ENCODE results near the gene PSMA8. TPM values are rescaled to one million over a fixed set of nuclear protein-coding genes. Genes with fewer than 3 reads are reported as not detected.
"Not testable (repeated sequence)": the region's sequence is repeated elsewhere in the genome, so short reads cannot be mapped to it uniquely, and the experiment has no call there.

The PSMA8 gene
- total RNA-seq, 6 experiments from 2014 or later: not detected

DNA sequence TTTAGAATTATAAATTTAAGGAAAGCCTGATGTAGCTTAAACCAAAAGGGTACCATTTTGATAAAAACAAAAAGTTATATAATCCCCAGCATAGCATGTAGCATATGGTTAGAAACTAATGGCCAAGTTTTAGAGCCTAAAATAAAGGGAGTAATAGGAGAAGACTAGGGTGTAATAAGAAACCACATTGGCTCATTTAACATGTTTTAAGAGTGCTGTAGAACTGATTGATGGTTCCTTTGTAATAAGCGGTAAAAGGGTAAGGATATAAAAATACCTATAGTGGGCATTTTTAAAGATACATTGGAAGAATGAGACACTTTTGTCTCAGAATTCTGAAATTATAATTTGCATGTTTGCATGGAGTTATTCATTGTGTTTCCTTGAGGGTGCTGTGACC lies 1.9 kb downstream of the PSMA8 start:
- peaks cover 2% of the 10 kb centered on the region for H3K27me3 Mint-ChIP-seq (ENCODE audit: insufficient read depth)
- no peaks in the 10 kb centered on the region for H3K36me3 Mint-ChIP-seq (ENCODE audit: low read depth)
- no peaks in the 10 kb centered on the region for H3K9me3 Mint-ChIP-seq
- no peak for TF ChIP-seq CTCF (IDR thresholded peaks at IDR 0.05)
- no peak overlapping the region for H3K4me3 Mint-ChIP-seq
- no peak overlapping the region for H3K27ac Mint-ChIP-seq
- no peak for DNase-seq
- H3K4me1 Mint-ChIP-seq (ENCODE audit: low read depth): no peaks in the 10 kb centered on the region

DNA sequence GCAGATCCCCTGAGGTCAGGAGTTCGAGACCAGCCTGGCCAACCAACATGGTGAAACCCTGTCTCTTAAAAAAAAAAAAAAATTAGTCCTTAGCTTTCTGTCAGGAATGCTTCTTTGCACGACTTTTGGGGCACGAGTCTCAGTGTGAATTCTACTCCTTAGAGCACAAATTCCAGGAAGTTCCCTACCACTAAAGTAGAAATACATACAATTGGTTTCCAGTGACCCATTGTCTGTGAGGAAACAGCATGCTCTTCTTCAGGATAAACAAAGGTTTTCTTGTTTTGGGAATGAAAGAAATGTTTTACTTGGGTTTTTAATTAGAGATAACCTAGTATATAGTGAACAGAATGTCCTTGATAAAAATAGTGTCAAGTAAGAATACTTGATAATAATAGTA lies 23.7 kb downstream of the PSMA8 start:
- Mint-ChIP-seq H3K36me3 (ENCODE audit: low read depth) (no peaks in the 10 kb centered on the region), H3K4me3 (no peak overlapping the region), H3K4me1 (ENCODE audit: low read depth) (no peaks in the 10 kb centered on the region), H3K9me3 (no peaks in the 10 kb centered on the region), H3K27me3 (ENCODE audit: insufficient read depth) (no peaks in the 10 kb centered on the region; the same call in 1 of the 2 replicates), H3K27ac (no peak overlapping the region)
- no peak for TF ChIP-seq CTCF (IDR thresholded peaks at IDR 0.05)
- DNase-seq: no peak

DNA sequence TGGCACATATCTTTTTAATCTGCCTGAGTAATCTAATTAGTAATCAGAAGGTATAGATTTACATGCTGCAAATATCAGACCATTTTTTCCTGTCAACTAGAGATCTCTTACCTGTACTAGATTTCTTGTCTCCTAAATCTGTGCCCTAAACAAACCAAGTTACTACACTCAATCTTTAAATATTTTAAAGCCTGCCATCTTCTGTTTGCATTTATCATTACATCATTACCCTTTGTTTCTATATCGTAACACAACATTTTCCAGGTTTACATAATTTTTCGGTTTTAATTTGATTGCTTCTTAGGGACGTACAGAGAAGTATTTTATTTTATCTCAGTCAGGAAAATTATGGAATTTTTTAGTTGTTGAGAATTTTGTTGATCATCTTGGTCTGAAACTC lies 25.7 kb downstream of the PSMA8 start:
- no peaks in the 10 kb centered on the region for H3K9me3 Mint-ChIP-seq
- H3K36me3 Mint-ChIP-seq (ENCODE audit: low read depth): no peaks in the 10 kb centered on the region
- TF ChIP-seq CTCF (IDR thresholded peaks at IDR 0.05): peak; percentile 58; the same call in 1 of the 2 replicates
- H3K27ac Mint-ChIP-seq: no peak overlapping the region
- H3K27me3 Mint-ChIP-seq (ENCODE audit: insufficient read depth): no peaks in the 10 kb centered on the region; the same call in 1 of the 2 replicates
- no peak overlapping the region for H3K4me3 Mint-ChIP-seq
- no peak for DNase-seq
- no peaks in the 10 kb centered on the region for H3K4me1 Mint-ChIP-seq (ENCODE audit: low read depth)

- H3K4me1 Mint-ChIP-seq (ENCODE audit: low read depth): no peaks in the 10 kb centered on the region
- H3K9me3 Mint-ChIP-seq: no peaks in the 10 kb centered on the region
- no peaks in the 10 kb centered on the region for H3K36me3 Mint-ChIP-seq (ENCODE audit: low read depth)
- no peak for DNase-seq
- H3K4me3 Mint-ChIP-seq: no peak overlapping the region
- no peak overlapping the region for H3K27ac Mint-ChIP-seq
- no peaks in the 10 kb centered on the region; the same call in 1 of the 2 replicates for H3K27me3 Mint-ChIP-seq (ENCODE audit: insufficient read depth)
- TF ChIP-seq CTCF (IDR thresholded peaks at IDR 0.05): no peak
Measured at GRCh38 chr18:26164571-26164970, 30.9 kb downstream of the PSMA8 start.

DNA sequence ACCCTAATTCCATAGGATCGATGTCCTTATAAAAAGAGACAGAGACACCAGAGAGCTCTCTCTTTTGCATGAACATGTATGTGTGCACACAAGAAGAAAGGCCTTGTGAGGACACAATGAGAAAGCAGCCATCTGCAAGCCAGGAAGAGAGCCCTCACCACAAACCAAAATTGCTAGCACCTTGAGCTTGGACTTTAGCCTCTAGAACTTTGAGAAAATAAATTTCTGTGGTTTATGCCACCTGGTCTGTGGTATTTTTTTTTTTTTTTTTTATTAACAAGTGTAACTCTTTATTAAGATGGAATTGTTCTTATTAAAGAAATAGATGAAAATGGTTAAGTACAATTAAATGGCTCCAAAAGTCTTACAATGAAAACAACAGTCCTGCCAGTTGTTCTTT lies 33.9 kb downstream of the PSMA8 start:
- not testable (repeated sequence) for H3K27ac Mint-ChIP-seq; H3K36me3 Mint-ChIP-seq (ENCODE audit: low read depth); DNase-seq; H3K4me3 Mint-ChIP-seq; H3K4me1 Mint-ChIP-seq (ENCODE audit: low read depth); H3K9me3 Mint-ChIP-seq; H3K27me3 Mint-ChIP-seq (ENCODE audit: insufficient read depth)

GRCh38 chr18:26175481-26175880 lies 41.8 kb downstream of the PSMA8 start:
- TF ChIP-seq CTCF (IDR thresholded peaks at IDR 0.05): no peak
- no peaks in the 10 kb centered on the region; the same call in 1 of the 2 replicates for H3K27me3 Mint-ChIP-seq (ENCODE audit: insufficient read depth)
- no peaks in the 10 kb centered on the region for H3K36me3 Mint-ChIP-seq (ENCODE audit: low read depth)
- no peak overlapping the region for H3K4me3 Mint-ChIP-seq
- no peaks in the 10 kb centered on the region for H3K4me1 Mint-ChIP-seq (ENCODE audit: low read depth)
- no peak overlapping the region for H3K27ac Mint-ChIP-seq
- no peak for DNase-seq
- no peaks in the 10 kb centered on the region for H3K9me3 Mint-ChIP-seq

Data from HFFc6 (cell line).